ENCODE results near the gene PCTP.

- TF ChIP-seq POLR2AphosphoS5 (IDR thresholded peaks at IDR 0.05) (peak in 1 of 4 donors; percentile 46), CTCF (IDR thresholded peaks at IDR 0.05) (no peak), POLR2A (IDR thresholded peaks at IDR 0.05) (no peak), EP300 (IDR thresholded peaks at IDR 0.05) (peak in 1 of 4 donors; percentile 1)
Measured at GRCh38 chr17:55726440-55726839, 24.4 kb upstream of the PCTP start.
